HG03097 (cell line): ENCODE measurements around the gene ELF3.
"Not testable (repeated sequence)": the region's sequence is repeated elsewhere in the genome, so short reads cannot be mapped to it uniquely, and the experiment has no call there.

ENCODE experiments used
- ATAC-seq: cut with Tn5 transposase; IDR thresholded peaks from one replicate; pipeline ENCODE4 v1.9.1; 2021; ENCODE audit not compliant: unreplicated experiment, low FRiP score

ELF3 gene

DNA sequence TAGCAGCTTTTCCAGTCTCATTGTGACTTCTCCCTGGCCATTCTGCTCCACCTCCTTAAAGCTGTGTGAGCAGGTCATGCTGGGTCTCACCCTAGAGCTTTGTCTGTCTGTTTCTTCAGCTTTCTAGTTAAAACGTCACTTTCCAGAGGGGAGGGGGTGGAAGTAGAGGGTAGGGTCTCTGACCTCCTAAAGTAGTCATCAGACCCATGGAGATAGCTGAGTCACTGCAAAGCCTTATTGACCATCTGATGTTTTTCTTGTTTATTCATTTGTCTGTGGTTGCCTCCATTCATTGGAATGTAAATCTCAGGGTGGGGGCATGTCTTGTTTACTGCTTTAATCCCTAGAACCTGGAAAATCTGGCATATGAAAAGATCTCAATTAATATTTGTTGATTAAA lies 52.7 kb downstream of the ELF3 start:
- ATAC-seq = no peak

DNA sequence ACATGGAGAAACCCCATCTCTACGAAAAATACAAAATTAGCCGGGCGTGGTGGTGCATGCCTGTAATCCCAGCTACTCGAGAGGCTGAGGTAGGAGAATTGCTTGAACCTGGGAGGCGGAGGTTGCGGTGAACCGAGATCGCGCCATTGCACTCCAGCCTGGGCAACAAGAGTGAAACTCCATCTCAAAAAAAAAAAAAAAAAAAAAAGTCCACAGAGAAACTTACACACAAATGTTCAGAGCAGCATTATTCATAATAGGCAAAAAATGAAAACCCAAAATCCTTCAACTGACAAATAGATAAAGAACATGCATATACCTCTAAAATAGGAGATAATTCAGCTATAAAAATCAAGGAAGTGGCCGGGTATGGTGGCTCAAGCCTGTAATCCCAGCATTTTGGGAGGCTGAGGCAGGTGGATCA lies 54.5 kb downstream of the ELF3 start:
- ATAC-seq = not testable (repeated sequence)
